Small intestine (tissue), 7 donors: ENCODE results near the gene CDKAL1. TPM values are rescaled to one million over a fixed set of nuclear protein-coding genes. Genes with fewer than 3 reads are reported as not detected.
"Not testable (repeated sequence)": the region's sequence is repeated elsewhere in the genome, so short reads cannot be mapped to it uniquely, and the experiment has no call there.

Experiments used
- DNase-seq, 2 donors: peaks; one replicate each; pipeline versions ENCODE4 v3.0.0 to v3.0.0-alpha.2; 2013
- FAIRE-seq: peaks from 2 replicates; lab custom pipeline; 2012; peaks lifted over from hg19 to GRCh38; lab: Jason Lieb, UNC
- H3K27ac ChIP-seq, 3 donors: one replicate each; pipeline ENCODE4 v1.5.1; 2013; ENCODE audit warnings: low read length in 2 of 3, mild to moderate bottlenecking in 2 of 3, control low read depth in 1 of 3, inconsistent platforms in 1 of 3, low read depth in 1 of 3, moderate library complexity in 1 of 3
- H3K27me3 ChIP-seq, 3 donors: one replicate each; pipeline ENCODE4 v1.6.1; 2013; ENCODE audit warnings: low read length in 3 of 3, inconsistent platforms in 1 of 3; ENCODE audit not compliant: control insufficient read depth in 3 of 3, insufficient read depth in 3 of 3
- H3K36me3 ChIP-seq, 3 donors: one replicate each; pipeline ENCODE4 v1.6.1; 2013; ENCODE audit warnings: low read length in 3 of 3, inconsistent platforms in 1 of 3, low read depth in 1 of 3, mild to moderate bottlenecking in 1 of 3, moderate library complexity in 1 of 3; ENCODE audit not compliant: control insufficient read depth in 3 of 3, insufficient read depth in 2 of 3
- H3K4me1 ChIP-seq, 3 donors: one replicate each; pipeline ENCODE4 v1.6.1; 2013; ENCODE audit warnings: low read length in 2 of 3, inconsistent platforms in 1 of 3, low read depth in 1 of 3, mild to moderate bottlenecking in 1 of 3, moderate library complexity in 1 of 3; ENCODE audit not compliant: control insufficient read depth in 3 of 3, insufficient read depth in 2 of 3
- H3K4me3 ChIP-seq, 3 donors: one replicate each; pipeline ENCODE4 v1.5.1; 2013; ENCODE audit warnings: low read length in 3 of 3, control low read depth in 1 of 3, inconsistent platforms in 1 of 3, low read depth in 1 of 3, mild to moderate bottlenecking in 1 of 3, moderate library complexity in 1 of 3
- H3K9me3 ChIP-seq, 2 donors: one replicate each; pipeline ENCODE4 v1.6.1; 2013; ENCODE audit warnings: low read depth in 1 of 2, low read length in 1 of 2; ENCODE audit not compliant: control insufficient read depth in 2 of 2, insufficient read depth in 1 of 2
- WGBS, 3 donors: extraction: QIAGEN DNeasy Blood & Tissue Kit; methylation state at CpG; one replicate each; pipeline ENCODE4 v1.1.7; 2013; 5-methylcytosine and 5-hydroxymethylcytosine counted together
- polyA plus RNA-seq, 4 donors: library from polyadenylated mRNA; stranded (reverse) in 3 of 4; unstranded in 1 of 4; fragments of 200-250 nt in 3 of 4; fragments of 120-200 nt in 1 of 4; gene quantifications; one replicate each; pipeline versions ENCODE4 v1.2.1 to v1.2.3, GENCODE V29; 2013
- donor health status: healthy with polysubstance abuse.
- donor health status: control.
- donor health status: control.
- donor health status: Bipolar disorder and iron deficiency.
- donor health status: healthy.

Gene CDKAL1
- polyA plus RNA-seq, 4 donors, result 2.4 to 10.5 (median 4.1) TPM

DNA sequence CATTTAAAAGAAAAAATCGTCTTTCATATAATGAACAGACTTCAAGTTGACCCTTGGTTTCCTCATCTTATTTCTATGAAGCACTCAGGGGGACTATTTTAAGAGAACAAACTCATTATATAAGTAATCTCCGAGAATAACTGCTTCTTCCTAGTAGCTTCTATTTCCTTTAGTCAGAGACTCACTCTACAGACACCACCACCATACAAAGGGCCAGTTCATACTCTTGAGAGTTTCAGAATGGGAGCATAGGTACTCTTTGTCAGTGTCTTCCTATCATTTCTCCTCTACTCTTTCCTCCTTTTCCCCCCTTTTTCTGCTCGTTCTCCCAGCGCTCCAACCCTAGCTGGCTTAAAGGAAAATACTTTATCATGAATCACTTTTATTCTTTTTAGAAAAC is 104.9 kb downstream of the CDKAL1 start:
- Histone ChIP-seq H3K4me3 (no peak overlapping the region), H3K9me3 (no peaks in the 10 kb centered on the region), H3K27me3 (no peaks in the 10 kb centered on the region), H3K36me3 (no peaks in the 10 kb centered on the region), H3K4me1 (no peaks in the 10 kb centered on the region), H3K27ac (no peak overlapping the region)
- 74 to 91% (median 80%) methylated on average over 4 of the region's 4 CpGs for WGBS, 3 donors
- FAIRE-seq (no peak), DNase-seq (no peak)

DNA sequence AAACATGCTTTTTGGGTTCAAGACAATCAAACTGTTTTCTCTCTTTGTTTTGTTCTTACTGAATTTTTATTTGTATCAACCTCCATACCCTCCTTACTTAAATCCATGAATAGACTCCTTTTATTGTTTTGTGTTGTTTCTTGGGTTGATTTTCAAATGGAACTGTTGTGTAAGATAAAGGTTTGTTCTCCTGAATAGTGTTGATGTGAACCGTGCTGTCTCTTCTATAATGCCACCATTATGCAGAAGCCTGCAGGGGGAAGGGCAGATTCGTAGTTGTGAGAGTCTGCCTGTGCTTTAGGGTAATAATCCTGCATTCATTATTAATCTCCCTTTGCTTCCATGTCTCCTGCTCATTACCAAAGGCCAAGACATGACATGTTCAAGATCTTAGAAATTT is 105.9 kb downstream of the CDKAL1 start:
- H3K9me3 ChIP-seq, result no peaks in the 10 kb centered on the region
- 91 to 96% (median 93%) methylated on average over 2 of the region's 2 CpGs for WGBS, 3 donors
- FAIRE-seq (no peak), DNase-seq (no peak)
- no peaks in the 10 kb centered on the region for H3K4me1 ChIP-seq
- no peaks in the 10 kb centered on the region for H3K27me3 ChIP-seq
- H3K4me3 ChIP-seq, result no peak overlapping the region
- no peak overlapping the region for H3K27ac ChIP-seq
- H3K36me3 ChIP-seq, result no peaks in the 10 kb centered on the region

DNA sequence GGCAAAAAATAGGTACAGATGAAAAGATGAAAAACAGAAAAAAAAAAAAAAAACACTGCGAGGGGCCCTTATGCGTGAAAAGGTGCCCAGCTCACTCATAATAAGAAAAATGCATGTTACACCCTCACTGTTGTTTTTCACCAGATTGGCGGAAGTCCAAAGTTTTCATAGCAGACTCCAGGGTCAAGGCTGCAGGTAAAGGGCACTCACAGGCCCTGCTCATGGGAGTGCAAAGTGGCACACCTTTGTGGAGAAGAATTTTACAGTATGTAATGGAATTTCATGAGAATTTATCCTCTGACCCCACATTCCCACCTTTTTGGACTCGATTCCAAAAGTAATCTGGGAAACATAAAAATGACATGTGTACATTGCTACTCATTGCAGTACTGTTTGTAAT is 108.2 kb downstream of the CDKAL1 start:
- Histone ChIP-seq H3K9me3 (no peaks in the 10 kb centered on the region), H3K4me1 (no peaks in the 10 kb centered on the region), H3K27ac (no peak overlapping the region), H3K27me3 (no peaks in the 10 kb centered on the region), H3K36me3 (no peaks in the 10 kb centered on the region), H3K4me3 (no peak overlapping the region)
- DNase-seq, result no peak
- FAIRE-seq, result no peak
- WGBS, 3 donors, result 91 to 93% (median 93%) methylated on average over 4 of the region's 4 CpGs

DNA sequence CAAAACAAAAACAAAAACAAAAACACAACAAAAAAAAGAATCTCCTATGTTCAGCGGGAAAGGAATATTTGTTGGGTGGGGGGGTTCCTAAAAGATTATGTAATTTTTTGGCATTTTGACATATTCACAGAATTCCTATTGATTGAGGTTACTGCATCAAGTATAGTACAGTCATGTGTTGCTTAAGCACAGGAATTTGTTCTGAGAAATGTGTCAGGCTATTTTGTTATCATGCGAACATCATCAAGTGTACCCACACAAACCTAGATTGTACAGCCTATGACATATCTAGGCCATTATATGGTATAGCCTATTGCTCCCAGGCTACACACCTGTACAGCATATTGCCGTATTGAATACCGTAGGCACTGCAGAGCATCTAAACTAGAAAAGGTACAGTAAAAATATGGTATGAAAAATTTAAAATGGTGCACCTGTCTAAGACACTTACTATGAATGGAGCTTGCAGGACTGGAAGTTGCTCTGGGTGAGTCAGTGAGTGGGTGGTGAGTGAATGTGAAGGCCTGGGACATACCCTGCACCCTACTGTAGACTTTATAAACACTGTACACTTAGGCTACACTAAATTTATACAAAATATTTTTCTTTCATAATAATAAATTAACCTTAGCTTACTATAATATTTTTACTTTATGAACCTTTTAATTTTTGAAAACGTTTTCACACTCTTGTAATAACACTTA is 110.6 kb downstream of the CDKAL1 start:
- H3K4me1 ChIP-seq, result no peaks in the 10 kb centered on the region
- no peaks in the 10 kb centered on the region for H3K27me3 ChIP-seq
- no peaks in the 10 kb centered on the region for H3K36me3 ChIP-seq
- WGBS, 3 donors, result 79 to 99% (median 95%) methylated on average over 5 of the region's 5 CpGs
- H3K27ac ChIP-seq, result no peak overlapping the region
- FAIRE-seq (no peak), DNase-seq (no peak)
- peaks cover 0 to 2% of the 10 kb centered on the region in 2 donors for H3K9me3 ChIP-seq
- H3K4me3 ChIP-seq, result no peak overlapping the region

DNA sequence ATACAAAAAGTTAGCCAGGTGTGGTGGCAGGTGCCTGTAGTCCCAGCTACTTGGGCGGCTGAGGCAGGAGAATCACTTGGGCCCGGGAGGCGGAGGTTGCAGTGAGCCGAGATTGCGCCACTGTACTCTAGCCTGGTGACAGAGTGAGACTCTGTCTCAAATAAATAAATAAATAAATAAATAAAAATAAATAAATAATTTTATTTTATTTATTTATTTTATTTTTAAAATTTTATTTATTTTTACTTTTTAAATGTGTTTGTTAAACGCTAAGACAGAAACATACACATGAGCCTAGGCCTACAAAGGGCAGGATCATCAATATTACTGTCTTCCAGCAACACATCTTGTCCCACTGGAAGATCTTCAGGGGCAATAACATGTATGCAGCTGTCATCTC is 111.3 kb downstream of the CDKAL1 start:
- H3K27ac ChIP-seq, DNase-seq, FAIRE-seq, H3K27me3 ChIP-seq, H3K4me3 ChIP-seq, H3K36me3 ChIP-seq, H3K4me1 ChIP-seq, H3K9me3 ChIP-seq: not testable (repeated sequence)
- WGBS, 3 donors, result 81 to 82% (median 82%) methylated on average over 6 of the region's 6 CpGs

DNA sequence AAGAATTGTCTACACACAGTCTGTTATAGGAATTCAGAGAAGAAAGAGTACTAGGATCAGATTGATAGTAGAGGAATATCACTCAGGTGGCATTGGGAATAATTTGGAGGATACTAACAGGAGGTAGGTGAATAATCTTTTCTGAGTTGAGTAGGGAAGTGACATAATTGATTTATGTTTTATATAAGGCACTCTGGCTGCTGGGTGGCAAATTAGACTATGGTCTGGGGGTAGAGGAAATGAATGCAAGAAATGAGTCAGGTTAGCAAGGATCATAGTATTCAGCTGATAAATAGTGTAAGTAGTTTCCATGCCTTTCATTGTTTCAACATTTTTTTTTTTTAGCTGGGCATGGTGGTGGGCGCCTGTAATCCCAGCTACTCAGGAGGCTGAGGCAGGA is 113.3 kb downstream of the CDKAL1 start:
- no peaks in the 10 kb centered on the region for H3K36me3 ChIP-seq
- H3K27me3 ChIP-seq, result no peaks in the 10 kb centered on the region
- H3K9me3 ChIP-seq, result peaks cover 0 to 4% of the 10 kb centered on the region in 2 donors
- FAIRE-seq, result no peak
- 100% methylated on average over 1 of the region's 1 CpG for WGBS, 3 donors
- no peaks in the 10 kb centered on the region for H3K4me1 ChIP-seq
- no peak overlapping the region for H3K27ac ChIP-seq
- DNase-seq, result no peak
- H3K4me3 ChIP-seq, result no peak overlapping the region

DNA sequence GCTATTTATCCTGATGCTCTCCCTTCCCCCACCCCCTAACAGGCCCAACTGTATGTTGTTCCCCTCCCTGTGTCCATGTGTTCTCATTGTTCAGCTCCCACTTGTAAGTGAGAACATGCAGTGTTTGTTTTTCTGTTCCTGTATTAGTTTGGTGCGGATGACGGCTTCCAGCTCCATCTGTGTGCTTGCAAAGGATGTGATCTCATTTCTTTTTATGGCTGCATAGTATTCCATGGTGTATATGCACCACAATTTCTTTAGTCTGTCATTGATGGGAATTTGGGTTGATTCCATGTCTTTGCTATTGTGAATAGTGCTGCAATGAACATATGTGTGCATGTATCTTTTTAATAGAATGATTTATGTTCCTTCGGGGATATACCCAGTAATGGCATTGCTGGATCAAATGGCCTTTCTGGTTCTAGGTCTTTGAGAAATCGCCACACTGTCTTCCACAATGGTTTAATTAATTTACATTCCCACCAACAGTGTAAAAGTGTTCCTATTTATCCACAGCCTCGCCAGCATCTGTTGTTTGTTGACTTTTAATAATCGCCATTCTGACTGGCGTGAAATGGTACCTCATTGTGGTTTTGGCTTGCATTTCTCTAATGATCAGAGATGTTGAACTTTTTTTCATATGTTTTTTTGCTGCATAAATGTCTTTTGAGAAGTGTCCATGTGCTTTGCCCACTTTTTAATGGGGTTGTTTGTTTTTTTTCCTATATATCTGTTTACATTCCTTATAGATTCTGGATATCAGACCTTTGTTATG is 115.6 kb downstream of the CDKAL1 start:
- H3K4me3 ChIP-seq, H3K4me1 ChIP-seq, FAIRE-seq, H3K36me3 ChIP-seq, H3K27me3 ChIP-seq, H3K27ac ChIP-seq, DNase-seq, H3K9me3 ChIP-seq: not testable (repeated sequence)
- 88 to 98% (median 98%) methylated on average over 7 of the region's 7 CpGs for WGBS, 3 donors

DNA sequence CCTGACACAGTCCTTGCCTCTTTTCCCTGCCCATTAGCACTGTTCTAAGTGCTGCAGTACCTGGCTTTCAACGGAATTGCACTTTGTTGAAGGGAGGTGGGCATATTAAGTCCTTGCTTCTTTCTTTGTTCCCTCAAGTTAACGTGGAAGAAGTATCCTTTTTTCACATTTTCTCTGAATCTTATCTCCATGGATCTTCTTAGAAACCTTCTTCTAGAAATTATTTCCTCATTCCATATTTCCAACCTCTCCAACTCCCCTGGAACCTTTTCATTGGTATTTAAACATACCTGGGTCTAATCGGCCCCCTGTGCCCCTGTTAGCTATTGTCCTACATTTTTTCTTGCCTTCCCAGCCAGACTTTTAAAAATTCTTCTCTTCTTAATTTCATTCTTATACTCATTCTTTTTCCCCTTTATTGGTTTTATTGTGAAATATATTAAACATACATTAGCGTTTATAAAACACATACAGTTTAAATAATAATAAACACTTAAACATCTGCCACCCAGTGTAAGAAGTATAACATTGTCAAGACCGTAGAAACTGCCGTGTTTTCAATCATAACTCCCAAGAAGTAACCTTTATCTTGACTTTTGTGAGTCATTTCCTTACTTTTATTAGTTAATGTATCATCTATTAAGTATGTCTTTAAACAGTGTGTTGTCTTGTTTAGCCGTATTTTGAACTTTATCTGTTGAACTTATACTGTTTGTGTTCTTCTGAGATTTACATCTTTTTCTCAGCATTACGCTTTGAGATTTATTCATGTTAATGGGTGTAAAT is 118.2 kb downstream of the CDKAL1 start:
- peak; percentile 45 to 46 for DNase-seq
- Histone ChIP-seq H3K36me3 (no peaks in the 10 kb centered on the region), H3K27ac (peak overlapping the region in 1 of 3 donors; percentile 68), H3K4me1 (no peaks in the 10 kb centered on the region), H3K27me3 (no peaks in the 10 kb centered on the region), H3K4me3 (peak overlapping the region in 2 of 3 donors; percentile 8 to 19), H3K9me3 (peaks cover 0 to 4% of the 10 kb centered on the region in 2 donors)
- WGBS, 3 donors, result 17 to 59% (median 38%) methylated on average over 8 of the region's 8 CpGs
- peak; percentile 85 for FAIRE-seq
